GM13977 (cell line): Measurements from ENCODE around the gene PRTG.

Experiments
- DNase-seq: peaks from one replicate; pipeline ENCODE4 v3.0.0; 2012; ENCODE audit warnings: low spot score
- in situ Hi-C: fragments of 300-500 bp; cut with MboI; formaldehyde crosslinking; loops from one replicate; pipeline ENCODE4 v1.12.0; 2022; ENCODE audit warnings: low sequenced_read_pairs, low pct_unique_long_range_greater_than_20kb, mixed read lengths, inconsistent platforms; ENCODE audit not compliant: unreplicated experiment
- TF ChIP-seq, protein P1 (sequence below): IDR thresholded peaks from 2 replicates; pipeline ENCODE4 v1.5.1; 2012; ENCODE audit warnings: mild to moderate bottlenecking, control low read depth; ENCODE audit not compliant: insufficient read depth; ENCODE audit errors: extremely low read depth, missing control alignments

PRTG gene

DNA sequence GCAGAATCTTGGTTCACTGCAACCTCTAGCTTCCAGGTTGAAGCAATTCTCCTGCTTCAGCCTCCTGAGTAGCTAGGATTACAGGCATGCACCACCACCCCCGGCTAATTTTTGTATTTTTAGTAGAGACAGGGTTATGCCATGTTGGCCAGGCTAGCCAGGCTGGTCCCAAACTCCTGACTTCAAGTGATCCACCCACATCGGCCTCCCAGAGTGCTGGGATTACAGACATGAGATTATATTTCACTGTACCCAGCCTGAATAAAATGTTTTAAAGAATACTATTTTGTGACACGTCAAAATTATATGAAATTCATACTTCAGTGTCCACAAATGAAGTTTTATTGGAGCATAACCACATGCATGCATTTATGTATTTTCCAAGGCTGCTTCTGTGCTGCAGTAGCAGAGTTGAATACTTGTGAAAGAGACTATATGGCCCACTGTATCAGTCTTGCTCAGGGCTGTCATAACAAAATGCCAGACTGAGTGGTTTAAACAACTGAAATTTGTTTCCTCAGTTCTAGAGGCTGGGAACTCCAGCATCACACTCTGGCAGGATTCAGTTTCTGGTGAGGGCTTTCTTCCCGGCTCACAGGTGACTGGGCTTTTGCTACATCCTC, 77.2 kb downstream of the PRTG start:
- DNase-seq, result no peak
- TF ChIP-seq, protein P1, sequence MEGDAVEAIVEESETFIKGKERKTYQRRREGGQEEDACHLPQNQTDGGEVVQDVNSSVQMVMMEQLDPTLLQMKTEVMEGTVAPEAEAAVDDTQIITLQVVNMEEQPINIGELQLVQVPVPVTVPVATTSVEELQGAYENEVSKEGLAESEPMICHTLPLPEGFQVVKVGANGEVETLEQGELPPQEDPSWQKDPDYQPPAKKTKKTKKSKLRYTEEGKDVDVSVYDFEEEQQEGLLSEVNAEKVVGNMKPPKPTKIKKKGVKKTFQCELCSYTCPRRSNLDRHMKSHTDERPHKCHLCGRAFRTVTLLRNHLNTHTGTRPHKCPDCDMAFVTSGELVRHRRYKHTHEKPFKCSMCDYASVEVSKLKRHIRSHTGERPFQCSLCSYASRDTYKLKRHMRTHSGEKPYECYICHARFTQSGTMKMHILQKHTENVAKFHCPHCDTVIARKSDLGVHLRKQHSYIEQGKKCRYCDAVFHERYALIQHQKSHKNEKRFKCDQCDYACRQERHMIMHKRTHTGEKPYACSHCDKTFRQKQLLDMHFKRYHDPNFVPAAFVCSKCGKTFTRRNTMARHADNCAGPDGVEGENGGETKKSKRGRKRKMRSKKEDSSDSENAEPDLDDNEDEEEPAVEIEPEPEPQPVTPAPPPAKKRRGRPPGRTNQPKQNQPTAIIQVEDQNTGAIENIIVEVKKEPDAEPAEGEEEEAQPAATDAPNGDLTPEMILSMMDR, result no peak
- in situ Hi-C loops, result no loop called here

DNA sequence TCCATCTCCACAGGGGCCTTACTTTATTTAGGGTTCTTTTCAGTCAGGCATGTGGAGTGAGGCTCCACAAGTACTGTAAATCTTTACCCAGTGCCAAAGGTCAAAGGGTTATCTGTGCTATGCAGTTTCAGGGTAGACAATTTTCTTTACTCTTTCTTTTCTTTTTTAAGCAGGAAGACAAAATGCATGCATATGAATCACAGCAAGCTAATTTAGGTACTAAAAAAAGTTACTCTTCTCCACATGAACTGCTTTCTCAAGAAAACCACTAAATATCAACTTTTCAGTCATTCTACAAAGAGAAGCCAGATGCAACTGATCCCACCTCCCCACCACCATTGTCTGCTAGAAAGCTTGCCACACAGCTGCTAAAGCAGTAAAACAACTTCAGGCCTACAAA, 81.5 kb downstream of the PRTG start:
- in situ Hi-C loops, result no loop called here

DNA sequence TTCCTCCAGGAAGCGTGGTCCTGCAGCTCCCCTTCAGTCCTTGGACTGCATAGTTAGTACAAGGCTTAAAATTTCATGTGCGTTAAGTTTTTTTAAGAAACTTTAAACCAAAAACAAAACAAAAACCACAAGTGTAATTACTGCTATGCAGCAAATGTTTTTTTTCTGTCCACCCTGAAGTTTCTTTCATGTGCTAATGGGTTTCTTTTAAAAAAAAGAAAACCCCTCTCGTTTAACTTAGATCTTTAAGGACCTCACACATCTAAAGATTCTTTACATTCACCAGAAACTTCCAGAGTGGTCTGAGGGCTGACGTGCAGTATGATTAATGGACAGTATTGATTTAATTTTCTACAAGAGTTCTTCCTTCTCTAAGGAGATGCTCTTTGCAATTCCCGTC, 82.8 kb downstream of the PRTG start:
- in situ Hi-C loops, result no loop called here
- TF ChIP-seq, protein P1, result no peak
- no peak for DNase-seq

More for the DNA sequence above, 81.5 kb downstream of the PRTG start:
- TF ChIP-seq, protein P1, result no peak
- no peak for DNase-seq

DNA sequence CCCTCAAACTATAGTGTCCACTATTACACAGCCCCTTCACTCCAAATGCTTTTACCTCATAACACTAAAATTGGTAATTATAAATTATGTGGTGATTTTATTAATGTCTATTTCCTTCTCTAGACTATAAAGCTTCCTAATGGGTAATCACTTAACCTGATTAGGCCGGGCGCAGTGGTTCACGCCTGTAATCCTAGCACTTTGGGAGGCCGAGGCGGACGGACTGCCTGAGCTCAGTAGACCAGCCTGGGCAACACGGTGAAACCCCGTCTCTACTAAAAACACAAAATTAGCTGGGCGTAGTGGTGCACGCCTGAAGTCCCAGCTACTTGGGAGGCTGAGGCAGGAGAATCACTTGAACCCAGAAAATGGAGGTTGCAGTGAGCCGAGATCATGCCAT, 83.5 kb downstream of the PRTG start:
- TF ChIP-seq, protein P1, result no peak
- in situ Hi-C loops, result loop anchor here (10.0 kb wide), 1 partner anchor 135 kb away; no protein-coding TSS in a partner anchor
- no peak for DNase-seq

DNA sequence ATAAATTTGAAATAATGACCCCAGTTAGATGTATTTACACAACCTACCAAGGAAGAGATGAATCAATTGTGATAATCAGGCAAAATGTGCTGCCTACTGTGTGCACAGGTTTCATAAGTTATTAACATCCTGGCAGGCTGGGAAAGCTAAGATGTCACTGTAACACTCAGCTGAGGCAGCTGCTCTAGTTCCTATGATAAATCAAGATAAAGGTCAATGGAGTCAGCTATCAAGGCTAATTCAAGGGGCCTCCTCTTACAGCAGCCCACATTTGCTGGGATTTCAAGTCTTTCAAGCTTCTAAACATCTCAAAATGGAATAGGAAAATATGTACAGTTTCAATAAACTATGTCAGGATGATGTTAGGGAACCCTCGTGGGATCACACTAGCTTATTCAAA, 84.1 kb downstream of the PRTG start:
- TF ChIP-seq, protein P1, result no peak
- in situ Hi-C loops, result loop anchor here (10.0 kb wide), 1 partner anchor 136 kb away; no protein-coding TSS in a partner anchor
- DNase-seq, result no peak

DNA sequence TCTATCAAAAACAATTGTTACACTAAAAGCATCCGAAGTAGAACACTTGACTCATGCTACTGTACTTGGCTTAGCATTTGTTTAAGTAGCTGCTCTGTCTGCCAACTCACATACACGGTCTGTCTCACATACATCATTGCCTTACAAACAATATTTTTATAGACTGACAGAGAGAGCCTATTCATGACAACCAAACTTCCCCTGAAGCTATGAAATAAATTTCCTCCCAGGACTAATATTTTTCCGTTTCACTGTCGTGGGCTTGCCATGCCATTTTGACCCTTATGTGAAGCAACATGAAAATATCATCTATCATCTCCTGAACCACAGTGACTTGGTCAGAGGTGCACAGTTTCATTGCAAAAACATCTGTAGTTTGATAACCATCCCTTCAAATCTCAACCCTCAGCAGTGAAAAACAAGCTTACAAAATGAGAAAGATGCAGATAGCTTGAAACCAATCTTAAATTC, 88.4 kb downstream of the PRTG start:
- TF ChIP-seq, protein P1, result no peak
- DNase-seq, result no peak
- in situ Hi-C loops, result loop anchor here (10.0 kb wide), 1 partner anchor 140 kb away; no protein-coding TSS in a partner anchor
